ENCODE data around the gene CLEC1A. TPM values are rescaled to one million over a fixed set of nuclear protein-coding genes. Genes with fewer than 3 reads are reported as not detected.

CLEC1A gene
- total RNA-seq, 1 donor from 2014 or later, result not detected

DNA sequence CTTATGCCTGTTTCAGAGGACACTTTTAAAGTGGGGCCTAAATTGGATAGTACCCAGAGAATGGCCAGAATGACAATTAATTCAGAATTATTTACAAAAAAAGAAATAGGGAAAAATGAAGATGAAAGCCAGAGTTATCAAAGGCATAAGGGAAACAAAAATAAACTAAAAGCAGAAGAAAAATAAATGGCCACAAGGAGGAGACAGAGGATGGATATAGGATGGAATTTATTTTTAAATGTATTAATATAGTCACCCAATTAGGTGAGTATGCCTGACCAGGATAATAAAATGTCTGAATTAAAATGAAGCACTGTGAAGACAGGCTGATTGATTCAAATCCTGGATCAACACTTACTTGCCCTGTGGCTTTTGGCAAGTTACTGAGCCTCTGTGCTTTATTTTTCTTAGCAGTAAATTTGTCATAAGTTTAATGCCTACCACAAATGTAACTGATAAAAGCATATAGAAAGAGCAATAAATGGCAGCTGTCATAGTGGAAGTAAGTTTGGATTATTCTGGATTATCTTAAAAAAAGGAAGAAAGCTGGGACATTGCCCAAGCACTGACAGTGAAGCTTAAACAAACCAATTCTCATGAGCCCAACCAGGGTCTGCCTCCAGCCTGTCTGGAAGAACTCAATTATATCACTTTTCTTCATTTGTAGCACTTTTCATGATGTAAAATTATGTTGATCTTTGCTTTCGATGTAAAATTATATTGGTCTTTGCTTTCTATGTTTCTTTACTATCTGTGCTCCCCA lies 64.8 kb downstream of the CLEC1A start:
- Mint-ChIP-seq H3K4me1 (ENCODE audit: low read depth) (peaks cover 21% of the 10 kb centered on the region), H3K27me3 (ENCODE audit: low read depth) (no peaks in the 10 kb centered on the region), H3K27ac (ENCODE audit: unreplicated experiment) (no peak overlapping the region), H3K4me3 (ENCODE audit: unreplicated experiment) (no peak overlapping the region), H3K9me3 (ENCODE audit: low read depth) (no peaks in the 10 kb centered on the region), H3K36me3 (ENCODE audit: low read depth) (no peaks in the 10 kb centered on the region)
- TF ChIP-seq, protein P1, sequence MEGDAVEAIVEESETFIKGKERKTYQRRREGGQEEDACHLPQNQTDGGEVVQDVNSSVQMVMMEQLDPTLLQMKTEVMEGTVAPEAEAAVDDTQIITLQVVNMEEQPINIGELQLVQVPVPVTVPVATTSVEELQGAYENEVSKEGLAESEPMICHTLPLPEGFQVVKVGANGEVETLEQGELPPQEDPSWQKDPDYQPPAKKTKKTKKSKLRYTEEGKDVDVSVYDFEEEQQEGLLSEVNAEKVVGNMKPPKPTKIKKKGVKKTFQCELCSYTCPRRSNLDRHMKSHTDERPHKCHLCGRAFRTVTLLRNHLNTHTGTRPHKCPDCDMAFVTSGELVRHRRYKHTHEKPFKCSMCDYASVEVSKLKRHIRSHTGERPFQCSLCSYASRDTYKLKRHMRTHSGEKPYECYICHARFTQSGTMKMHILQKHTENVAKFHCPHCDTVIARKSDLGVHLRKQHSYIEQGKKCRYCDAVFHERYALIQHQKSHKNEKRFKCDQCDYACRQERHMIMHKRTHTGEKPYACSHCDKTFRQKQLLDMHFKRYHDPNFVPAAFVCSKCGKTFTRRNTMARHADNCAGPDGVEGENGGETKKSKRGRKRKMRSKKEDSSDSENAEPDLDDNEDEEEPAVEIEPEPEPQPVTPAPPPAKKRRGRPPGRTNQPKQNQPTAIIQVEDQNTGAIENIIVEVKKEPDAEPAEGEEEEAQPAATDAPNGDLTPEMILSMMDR (IDR thresholded peaks at IDR 0.05), result peak; percentile 86
- no peak for DNase-seq (ENCODE audit: low spot score)

DNA sequence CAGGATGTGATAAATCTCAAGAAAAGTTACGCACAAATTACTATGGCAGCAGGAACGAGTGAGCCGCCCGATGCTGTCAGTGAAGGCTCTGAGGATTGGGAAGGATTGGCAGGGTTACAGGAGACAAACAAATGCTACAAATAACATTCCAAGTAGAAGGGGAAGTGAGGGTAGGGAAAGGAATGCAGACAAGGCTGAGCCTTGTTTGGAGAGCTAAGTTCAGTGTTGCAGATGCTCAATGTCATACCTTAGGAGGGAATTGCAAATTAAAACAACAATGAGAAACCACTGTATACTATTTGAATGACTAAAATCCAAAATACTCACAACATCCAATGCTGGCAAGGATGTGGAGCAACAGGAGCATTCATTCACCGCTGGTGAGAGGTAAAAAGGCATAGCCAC lies 67.0 kb downstream of the CLEC1A start:
- Mint-ChIP-seq H3K9me3 (ENCODE audit: low read depth) (no peaks in the 10 kb centered on the region), H3K4me3 (ENCODE audit: unreplicated experiment) (no peak overlapping the region), H3K4me1 (ENCODE audit: low read depth) (peaks cover 26% of the 10 kb centered on the region), H3K36me3 (ENCODE audit: low read depth) (no peaks in the 10 kb centered on the region), H3K27ac (ENCODE audit: unreplicated experiment) (peak overlapping the region; percentile 86), H3K27me3 (ENCODE audit: low read depth) (no peaks in the 10 kb centered on the region)
- peak; percentile 22 for DNase-seq (ENCODE audit: low spot score)
- TF ChIP-seq, protein P1 (IDR thresholded peaks at IDR 0.05), result no peak

DNA sequence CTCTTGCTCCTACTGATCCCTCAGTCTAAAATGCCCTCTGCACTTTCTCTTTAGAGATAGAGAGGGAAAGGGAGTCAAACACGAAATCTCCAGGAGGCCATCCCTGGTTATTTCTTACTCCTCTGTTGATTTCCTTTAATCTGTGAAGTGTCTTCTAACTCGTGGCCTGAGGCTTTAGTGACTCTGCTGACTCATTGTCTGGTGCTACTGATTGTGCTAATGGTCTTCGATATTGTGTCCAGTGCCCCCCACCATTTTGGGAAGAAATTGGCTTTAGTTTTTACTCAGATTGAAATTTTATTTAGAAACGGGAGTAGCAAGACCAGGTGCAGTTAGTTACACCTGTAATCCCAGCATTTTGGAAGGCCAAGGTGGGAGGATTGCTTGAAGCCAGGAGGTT lies 67.5 kb downstream of the CLEC1A start:
- Mint-ChIP-seq H3K4me3 (ENCODE audit: unreplicated experiment) (no peak overlapping the region), H3K27ac (ENCODE audit: unreplicated experiment) (peak overlapping the region; percentile 86), H3K4me1 (ENCODE audit: low read depth) (peaks cover 26% of the 10 kb centered on the region), H3K27me3 (ENCODE audit: low read depth) (no peaks in the 10 kb centered on the region), H3K36me3 (ENCODE audit: low read depth) (no peaks in the 10 kb centered on the region), H3K9me3 (ENCODE audit: low read depth) (no peaks in the 10 kb centered on the region)
- DNase-seq (ENCODE audit: low spot score), result no peak
- TF ChIP-seq, protein P1 (IDR thresholded peaks at IDR 0.05), result no peak

DNA sequence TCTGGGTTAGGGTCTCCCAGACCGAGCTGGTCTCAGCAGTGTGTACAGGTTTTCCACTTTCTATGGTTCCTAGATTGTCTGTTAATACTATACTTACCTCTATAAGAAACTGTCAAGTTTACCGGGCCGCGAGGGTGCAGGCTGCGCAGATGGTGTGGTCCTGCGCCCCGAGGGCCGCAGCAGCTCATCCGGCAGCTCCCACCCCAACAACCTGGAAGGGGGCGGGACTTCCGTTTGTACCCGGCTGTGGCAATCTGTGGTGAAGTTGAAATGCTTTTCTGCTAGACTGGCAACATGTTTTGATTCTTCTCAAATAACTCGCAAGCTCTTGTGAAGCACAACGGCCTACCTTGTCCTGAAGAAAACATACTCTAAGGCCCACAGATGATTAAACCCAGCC lies 68.3 kb downstream of the CLEC1A start, which contains the start of gene CLEC9A:
Gene CLEC9A, plus strand, starts transcription at position 237 of the 400 bp plus-strand sequence. CDS start 22,006 bp downstream, outside the sequence.
- peak; percentile 37 for DNase-seq (ENCODE audit: low spot score)
- Mint-ChIP-seq H3K9me3 (ENCODE audit: low read depth) (no peaks in the 10 kb centered on the region), H3K27me3 (ENCODE audit: low read depth) (no peaks in the 10 kb centered on the region), H3K4me3 (ENCODE audit: unreplicated experiment) (no peak within 1 kb of the TSS), H3K4me1 (ENCODE audit: low read depth) (peaks cover 26% of the 10 kb centered on the region), H3K27ac (ENCODE audit: unreplicated experiment) (peak within 1 kb of the TSS; percentile 86), H3K36me3 (ENCODE audit: low read depth) (no peaks in the 10 kb centered on the region)
- TF ChIP-seq, protein P1 (IDR thresholded peaks at IDR 0.05), result no peak

DNA sequence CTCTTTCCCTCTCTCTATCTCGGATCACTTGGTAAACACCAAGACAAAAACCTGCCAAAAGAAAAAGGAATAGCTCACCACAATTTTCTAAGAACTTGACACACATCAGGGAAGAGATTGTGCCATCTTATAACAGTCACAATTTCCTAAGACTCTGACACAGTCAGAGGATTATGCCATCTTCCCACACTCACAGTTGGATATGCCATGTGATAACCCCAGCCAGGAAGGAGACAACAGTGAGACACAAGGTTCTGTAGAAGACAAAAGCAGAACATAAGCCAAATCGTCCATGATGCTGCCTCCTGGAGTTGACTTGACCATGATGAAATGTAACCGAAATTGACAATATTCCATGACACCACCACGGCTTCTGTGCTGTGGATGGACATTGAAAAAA lies 71.1 kb downstream of the CLEC1A start:
- no peaks in the 10 kb centered on the region for H3K9me3 Mint-ChIP-seq (ENCODE audit: low read depth)
- H3K36me3 Mint-ChIP-seq (ENCODE audit: low read depth), result no peaks in the 10 kb centered on the region
- no peaks in the 10 kb centered on the region for H3K27me3 Mint-ChIP-seq (ENCODE audit: low read depth)
- no peak overlapping the region for H3K4me3 Mint-ChIP-seq (ENCODE audit: unreplicated experiment)
- H3K4me1 Mint-ChIP-seq (ENCODE audit: low read depth), result peaks cover 22% of the 10 kb centered on the region
- no peak for DNase-seq (ENCODE audit: low spot score)
- TF ChIP-seq, protein P1 (IDR thresholded peaks at IDR 0.05), result no peak
- H3K27ac Mint-ChIP-seq (ENCODE audit: unreplicated experiment), result peak overlapping the region; percentile 73

All from chondrocyte (in vitro differentiated cells).